KOPT-K1 (cell line): Measurements from ENCODE around the gene UBE2G2.

ENCODE experiments used
- H3K27ac ChIP-seq: fragments of 200-600 bp; sonication (generic); 2 replicates; pipeline ENCODE4 v1.5.1; 2016; ENCODE audit warnings: antibody characterized with exemption, mild to moderate bottlenecking, low read depth, low read length; ENCODE audit not compliant: poor library complexity, severe bottlenecking
- H3K36me3 ChIP-seq: fragments of 200-600 bp; sonication (generic); 2 replicates; pipeline ENCODE4 v1.5.1; 2017; ENCODE audit warnings: antibody characterized with exemption, mild to moderate bottlenecking, low read length, moderate library complexity; ENCODE audit not compliant: insufficient read depth
- H3K9me3 ChIP-seq: fragments of 200-600 bp; sonication (generic); 2 replicates; pipeline ENCODE4 v1.5.1; 2017; ENCODE audit warnings: antibody characterized with exemption, low read length, mild to moderate bottlenecking; ENCODE audit not compliant: insufficient read depth, poor library complexity, severe bottlenecking

UBE2G2 gene, protein sequence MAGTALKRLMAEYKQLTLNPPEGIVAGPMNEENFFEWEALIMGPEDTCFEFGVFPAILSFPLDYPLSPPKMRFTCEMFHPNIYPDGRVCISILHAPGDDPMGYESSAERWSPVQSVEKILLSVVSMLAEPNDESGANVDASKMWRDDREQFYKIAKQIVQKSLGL

DNA sequence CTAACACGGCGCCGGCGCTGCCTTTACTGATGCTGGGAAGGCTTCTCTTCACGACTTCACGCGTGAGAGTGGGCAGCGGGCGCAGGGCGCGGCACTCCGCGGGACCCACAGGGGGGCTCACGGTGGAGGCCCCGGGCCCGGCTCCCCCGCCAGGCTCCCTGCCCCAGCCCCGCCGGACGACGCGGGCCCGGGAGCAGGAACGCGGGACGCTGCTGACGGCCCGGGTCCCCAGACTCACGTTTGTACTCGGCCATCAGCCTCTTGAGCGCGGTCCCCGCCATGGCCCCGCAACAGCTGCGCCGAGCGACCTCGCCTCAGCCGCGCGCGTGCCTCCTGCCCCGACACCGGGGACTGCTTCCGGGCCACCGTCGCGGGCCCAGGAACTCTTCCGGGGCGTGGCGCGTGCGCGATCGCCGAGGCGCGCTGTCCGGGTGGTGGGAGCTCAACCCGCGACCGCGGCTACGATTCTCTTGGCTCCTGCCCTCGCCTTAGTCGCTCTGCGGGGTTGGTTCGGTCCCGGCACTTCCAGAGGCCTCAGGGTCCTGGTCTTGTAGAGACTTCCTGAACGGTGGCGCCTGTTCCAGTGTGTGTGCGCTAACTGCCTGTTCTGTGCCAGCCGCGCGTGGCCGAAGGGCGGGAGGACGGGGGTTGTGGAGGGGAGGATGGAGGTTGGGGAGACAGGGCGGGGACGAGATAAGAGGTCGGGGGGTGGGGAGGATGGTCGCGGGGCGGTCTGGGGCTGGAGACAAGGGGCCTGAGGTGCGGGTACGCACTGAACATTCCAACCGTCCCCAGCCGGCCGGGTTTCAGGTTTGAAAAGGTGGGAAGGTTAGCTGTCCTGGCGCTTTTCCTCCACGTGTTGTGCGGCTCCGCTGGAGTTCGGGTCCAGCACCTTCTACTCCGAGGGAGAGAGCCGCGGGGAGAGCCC is at the start of gene UBE2G2:
UBE2G2 (minus strand) TSS at position 353 of the 928 bp plus-strand sequence; CDS start at position 281, 72 bp downstream.
- H3K9me3 ChIP-seq = no peaks in the 10 kb centered on the region
- H3K27ac ChIP-seq = peak within 1 kb of the TSS; percentile 91
- H3K36me3 ChIP-seq = peaks cover 73% of the 10 kb centered on the region

DNA sequence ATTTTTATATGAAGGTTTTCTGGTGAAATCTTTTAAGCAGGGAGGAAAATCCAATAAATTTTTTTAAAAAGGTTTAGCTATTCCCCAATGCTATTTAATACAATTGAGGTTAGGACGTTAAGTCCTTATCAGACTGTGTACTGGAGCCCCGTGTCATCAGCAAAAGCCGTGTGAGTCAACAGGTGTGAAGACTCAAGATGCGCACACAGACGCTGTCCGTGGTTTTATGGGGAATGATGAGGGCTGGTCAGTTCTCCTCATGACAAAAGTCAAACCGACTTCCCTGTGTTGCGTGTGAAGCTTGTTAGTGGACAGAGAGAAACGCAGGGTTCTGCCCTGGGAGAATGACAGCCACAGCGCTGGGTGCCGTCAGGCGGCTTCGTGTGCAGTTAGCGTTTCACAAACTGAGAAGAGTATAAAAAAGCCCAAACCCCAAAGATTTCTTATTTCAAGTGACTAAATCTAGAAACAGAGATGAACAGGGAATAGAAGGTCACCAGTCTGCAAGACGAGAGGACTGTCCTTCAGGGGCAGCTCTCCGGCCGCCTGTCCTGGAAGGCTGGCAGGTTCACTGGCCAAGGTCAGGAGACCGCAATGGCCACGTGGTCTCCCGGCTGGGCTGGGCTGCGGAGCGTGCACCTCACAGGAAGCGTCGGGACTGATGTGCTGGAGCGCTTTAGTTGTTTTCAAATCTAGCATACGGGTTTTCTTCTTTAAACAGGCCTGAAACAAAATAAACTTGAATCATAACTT is 49.5 kb upstream of the UBE2G2 start:
- Histone ChIP-seq H3K36me3 (peaks cover 47% of the 10 kb centered on the region), H3K27ac (peak overlapping the region; percentile 77), H3K9me3 (no peaks in the 10 kb centered on the region)

GRCh38 chr21:44850208-44850800 is 48.7 kb upstream of the UBE2G2 start:
- H3K9me3 ChIP-seq = no peaks in the 10 kb centered on the region
- peaks cover 40% of the 10 kb centered on the region for H3K36me3 ChIP-seq
- H3K27ac ChIP-seq = no peak overlapping the region

DNA sequence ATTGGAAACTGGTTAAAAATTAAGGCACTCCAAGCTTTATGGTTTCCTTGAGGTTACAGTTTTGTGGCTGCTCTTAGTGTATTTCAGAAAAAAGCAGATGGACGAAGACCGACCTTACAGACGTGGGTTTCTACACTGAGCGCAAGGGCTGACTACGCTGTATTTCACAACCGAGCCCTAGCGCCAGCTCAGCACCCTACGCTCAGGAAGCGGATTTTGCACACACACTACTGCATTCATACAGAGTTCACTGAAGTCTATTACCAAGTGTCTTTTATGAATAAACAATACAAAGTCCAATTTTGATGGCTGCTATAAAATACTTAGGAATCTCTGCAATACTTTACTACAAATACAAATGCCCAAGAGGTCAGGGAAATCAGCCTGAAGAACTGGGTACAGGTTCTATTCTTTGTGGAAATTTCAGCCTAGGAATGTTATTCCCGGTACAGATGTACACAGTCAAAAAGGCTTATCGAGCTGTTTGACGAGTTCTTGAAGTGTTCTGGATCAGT is 48.1 kb upstream of the UBE2G2 start:
- H3K27ac ChIP-seq = no peak overlapping the region
- H3K36me3 ChIP-seq = peaks cover 40% of the 10 kb centered on the region
- H3K9me3 ChIP-seq = no peaks in the 10 kb centered on the region

- Histone ChIP-seq H3K9me3 (no peaks in the 10 kb centered on the region), H3K36me3 (peaks cover 39% of the 10 kb centered on the region), H3K27ac (no peak overlapping the region)
Measured at GRCh38 chr21:44848821-44849521, 47.4 kb upstream of the UBE2G2 start.

DNA sequence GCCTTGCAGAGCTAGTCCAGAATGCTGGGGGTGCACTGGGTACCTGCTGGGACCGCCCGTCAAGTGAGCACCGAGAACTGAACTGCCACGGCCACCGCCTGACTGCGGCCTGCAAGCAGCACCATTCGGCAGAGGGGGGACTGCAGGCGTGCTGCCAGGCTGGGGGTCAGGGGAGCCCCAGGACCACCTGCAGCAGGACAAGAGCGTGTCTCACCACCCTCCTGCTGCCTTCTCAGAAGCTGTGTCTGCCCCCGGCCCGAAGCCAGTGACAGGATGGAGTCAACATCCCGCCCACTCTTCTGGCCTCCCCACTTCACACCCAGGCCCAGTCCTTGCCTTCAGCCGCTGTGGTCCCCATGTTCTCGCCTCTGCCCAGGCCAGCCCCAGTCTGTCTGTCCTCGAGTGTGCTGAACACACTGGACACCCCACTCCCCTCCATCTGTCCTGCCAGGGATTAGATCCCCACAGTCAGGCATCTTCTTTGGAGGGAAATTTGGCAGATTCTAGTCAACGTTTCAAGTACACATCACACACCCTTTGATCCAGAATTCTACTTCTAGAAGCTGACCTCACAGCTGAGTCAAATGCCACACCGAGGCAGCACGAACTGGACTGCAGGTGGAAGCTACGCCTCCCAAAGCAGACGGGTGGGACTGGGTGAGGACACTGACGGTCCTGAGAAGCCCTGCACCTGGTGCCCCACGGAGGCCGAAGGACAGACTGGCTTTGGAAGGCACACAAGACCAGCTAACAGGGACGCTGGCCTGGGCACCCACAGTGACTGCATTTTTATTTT is 45.8 kb upstream of the UBE2G2 start:
- Histone ChIP-seq H3K9me3 (no peaks in the 10 kb centered on the region), H3K27ac (no peak overlapping the region), H3K36me3 (peaks cover 30% of the 10 kb centered on the region)

DNA sequence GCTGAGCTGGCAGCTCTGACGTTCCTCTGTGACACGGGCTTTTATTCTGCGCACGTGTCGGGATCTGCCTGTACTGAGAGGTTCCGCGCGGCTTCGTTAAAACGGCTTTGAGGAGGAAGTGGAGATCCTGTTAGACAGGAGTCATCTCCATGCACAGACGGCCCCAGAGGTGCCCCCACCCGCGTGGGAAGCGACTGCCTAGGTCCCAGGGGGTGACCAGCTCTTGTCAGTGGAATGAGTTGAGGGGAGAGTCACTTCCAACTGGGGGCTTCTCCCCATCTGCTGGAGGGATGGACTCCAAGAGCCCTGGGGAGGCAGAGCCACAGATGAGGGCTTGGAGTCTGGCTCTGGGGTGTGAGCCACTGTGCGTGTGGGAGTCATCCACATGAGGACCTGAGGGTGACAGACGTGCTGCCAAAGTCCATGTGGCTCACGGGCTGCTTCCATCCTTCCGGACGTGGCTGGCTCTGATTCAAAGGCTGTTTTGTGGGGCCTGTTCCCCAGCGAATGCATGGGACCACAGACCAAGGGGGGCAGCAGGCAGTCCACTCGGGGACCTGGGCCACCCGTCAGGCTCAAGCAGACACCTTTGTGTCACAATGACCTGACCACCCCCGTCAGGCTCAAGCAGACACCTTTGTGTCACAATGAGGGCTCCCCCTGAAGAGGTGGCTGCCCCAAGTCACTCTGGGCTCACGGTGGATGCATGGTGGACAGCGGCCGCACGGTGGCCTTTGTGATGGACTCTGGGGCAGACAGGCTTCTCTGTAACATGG is 45.1 kb upstream of the UBE2G2 start:
- no peak overlapping the region for H3K27ac ChIP-seq
- H3K9me3 ChIP-seq = no peaks in the 10 kb centered on the region
- H3K36me3 ChIP-seq = peaks cover 30% of the 10 kb centered on the region

DNA sequence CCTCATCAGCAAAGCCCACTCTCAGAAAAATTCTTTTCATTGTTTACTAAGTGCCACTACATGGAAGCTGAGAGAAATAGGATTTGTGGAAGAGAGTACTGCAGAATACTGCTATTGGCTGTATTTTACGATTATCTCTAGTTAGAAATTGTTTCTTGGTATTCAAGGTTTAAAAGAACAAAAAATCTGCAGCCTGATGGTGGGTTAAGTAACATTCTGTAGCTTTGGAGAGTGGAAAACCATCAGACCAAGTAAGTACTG is 44.5 kb upstream of the UBE2G2 start:
- peaks cover 29% of the 10 kb centered on the region for H3K36me3 ChIP-seq
- H3K9me3 ChIP-seq = no peaks in the 10 kb centered on the region
- H3K27ac ChIP-seq = no peak overlapping the region

DNA sequence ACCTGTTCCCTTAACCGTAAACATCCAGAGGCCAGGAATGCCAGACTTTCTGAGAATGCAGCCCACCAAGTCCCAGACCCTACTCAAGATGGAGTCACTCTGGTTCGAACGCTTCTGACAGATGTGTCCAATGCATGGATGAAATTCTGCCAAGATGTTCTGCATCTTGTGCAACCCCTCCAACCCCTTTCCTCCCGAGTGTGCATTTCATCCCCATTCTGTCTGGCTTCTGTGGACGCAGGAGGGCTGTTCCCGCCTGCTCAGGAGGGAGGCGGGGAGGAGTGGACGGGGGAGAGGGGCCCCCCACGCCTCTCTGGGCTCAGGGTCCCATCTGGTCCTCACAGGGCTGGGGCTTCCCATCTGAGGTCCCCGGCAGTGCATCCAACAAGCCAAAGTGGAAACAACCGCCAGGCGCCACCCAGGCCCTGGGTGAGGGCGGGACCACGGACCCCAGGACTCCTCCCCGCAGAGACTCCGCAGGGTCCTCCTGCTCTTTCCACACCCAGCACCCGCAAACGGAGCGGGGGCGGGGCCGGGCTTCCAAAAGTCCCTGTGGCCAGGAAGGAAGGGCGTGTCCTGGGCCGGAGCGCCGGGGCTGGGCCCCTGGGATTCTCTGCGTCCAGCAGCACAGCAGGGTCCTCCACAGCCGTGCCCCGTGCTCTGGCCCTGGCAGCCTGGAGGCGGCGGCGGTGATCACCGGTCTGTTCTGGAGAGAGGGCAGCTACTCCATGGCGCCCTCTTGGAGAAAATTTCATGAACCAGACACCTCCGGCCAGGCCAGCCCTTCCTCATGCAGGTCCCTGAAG is 44.0 kb upstream of the UBE2G2 start:
- H3K36me3 ChIP-seq = peaks cover 24% of the 10 kb centered on the region
- no peak overlapping the region for H3K27ac ChIP-seq
- no peaks in the 10 kb centered on the region for H3K9me3 ChIP-seq

DNA sequence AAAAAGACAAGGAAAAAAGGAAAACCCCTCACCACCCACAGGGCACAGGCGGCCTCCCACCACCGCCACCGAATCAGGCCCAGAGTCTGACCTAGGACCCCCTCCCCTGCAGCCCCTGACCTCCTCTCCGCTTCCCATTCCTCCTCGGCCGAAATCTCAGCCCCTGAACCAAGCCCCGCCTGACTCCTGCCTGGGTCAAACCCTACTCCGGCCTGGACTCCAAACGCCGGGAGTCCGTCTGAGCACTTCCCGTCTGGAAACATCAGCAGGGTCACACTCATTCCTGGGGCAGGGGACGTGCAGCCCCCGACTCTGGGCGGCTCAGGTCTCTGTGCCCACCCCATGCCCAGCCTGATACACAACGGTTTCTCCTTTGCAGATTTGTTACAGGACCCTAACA is 42.6 kb upstream of the UBE2G2 start:
- Histone ChIP-seq H3K27ac (no peak overlapping the region), H3K36me3 (peaks cover 10% of the 10 kb centered on the region), H3K9me3 (no peaks in the 10 kb centered on the region)

DNA sequence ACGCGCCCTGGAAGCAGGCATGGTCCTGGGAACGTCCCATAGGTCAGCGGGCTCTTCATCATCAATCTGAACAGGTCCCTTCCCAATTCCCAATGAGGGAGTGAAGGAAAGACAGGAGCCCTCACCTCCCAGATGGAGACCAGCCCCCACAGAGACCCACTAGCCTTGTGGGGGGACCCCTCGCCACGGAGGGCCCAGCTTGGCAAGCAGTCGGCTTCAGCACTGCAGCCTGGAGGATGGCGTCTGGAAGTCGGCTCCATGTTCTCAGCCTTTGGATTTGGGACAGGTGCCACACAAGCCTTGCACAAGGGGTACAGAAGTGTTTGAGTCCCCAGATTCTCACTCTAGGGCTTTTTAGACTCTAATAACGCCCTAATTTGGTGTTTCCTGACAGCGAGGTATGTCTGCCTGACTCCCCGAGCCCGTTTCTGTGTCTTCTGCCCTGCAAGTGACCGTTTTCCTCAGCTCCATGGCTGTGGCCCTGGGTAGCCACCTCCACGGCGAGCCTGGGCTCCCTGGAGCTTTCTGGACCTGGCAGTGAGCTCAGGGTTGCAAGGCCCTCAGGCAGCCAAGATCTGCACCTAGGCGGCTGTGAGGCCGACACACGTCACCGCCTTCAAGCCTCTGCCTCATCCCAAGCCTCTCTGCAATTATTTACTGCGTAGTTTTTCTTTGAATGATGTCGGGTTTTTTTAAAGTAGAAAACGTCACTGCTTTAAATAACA is 41.3 kb upstream of the UBE2G2 start:
- Histone ChIP-seq H3K9me3 (no peaks in the 10 kb centered on the region), H3K36me3 (no peaks in the 10 kb centered on the region), H3K27ac (no peak overlapping the region)

- H3K9me3 ChIP-seq = no peaks in the 10 kb centered on the region
- no peaks in the 10 kb centered on the region for H3K36me3 ChIP-seq
- H3K27ac ChIP-seq = no peak overlapping the region
Measured at GRCh38 chr21:44842087-44842486, 40.5 kb upstream of the UBE2G2 start.
